ENCODE measurements around the gene TRIM47. TPM values are rescaled to one million over a fixed set of nuclear protein-coding genes. Genes with fewer than 3 reads are reported as not detected.
"Not testable (repeated sequence)": the region's sequence is repeated elsewhere in the genome, so short reads cannot be mapped to it uniquely, and the experiment has no call there.

Gene TRIM47
- total RNA-seq, 4 donors from 2014 or later, result 67.8 to 147 (median 81.9) TPM

GRCh38 chr17:75869282-75870141, 8.9 kb downstream of the TRIM47 start:
- no peak for TF ChIP-seq EP300 (IDR thresholded peaks at IDR 0.05)
- no peak for TF ChIP-seq CTCF (IDR thresholded peaks at IDR 0.05)
- no peak for TF ChIP-seq POLR2A (IDR thresholded peaks at IDR 0.05; ENCODE audit: low read depth)
- peak; percentile 52 to 74 for TF ChIP-seq POLR2AphosphoS5 (IDR thresholded peaks at IDR 0.05)
- intact Hi-C loops (cut with DNase I), result no loop called here
- H3K36me3 ChIP-seq, result peaks cover 6 to 11% (median 10%) of the 10 kb centered on the region in 4 donors
- WGBS, result 25% methylated on average over 9 of the region's 23 CpGs
- H3K27me3 ChIP-seq, result no peaks in the 10 kb centered on the region
- DNase-seq (ENCODE audit: extremely low spot score), result no peak
- H3K27ac ChIP-seq (replicated peaks in 1 of 4), result peak overlapping the region; percentile 97 to 99 (median 98)
- peaks cover 68 to 78% (median 77%) of the 10 kb centered on the region in 4 donors for H3K4me1 ChIP-seq
- H3K9me3 ChIP-seq, result no peaks in the 10 kb centered on the region
- H3K4me3 ChIP-seq, result peak overlapping the region; percentile 42 to 56 (median 44)

- H3K36me3 ChIP-seq; DNase-seq (ENCODE audit: extremely low spot score); H3K9me3 ChIP-seq; intact Hi-C loops (cut with DNase I); H3K27me3 ChIP-seq: not testable (repeated sequence)
- H3K27ac ChIP-seq (replicated peaks in 1 of 4), result peak overlapping the region; percentile 97 to 99 (median 98)
- H3K4me1 ChIP-seq, result peaks cover 67 to 78% (median 77%) of the 10 kb centered on the region in 4 donors
- WGBS, result 77% methylated on average over 12 of the region's 12 CpGs
- H3K4me3 ChIP-seq, result peak overlapping the region in 1 of 4 donors; percentile 43
These were observed 9.6 kb downstream of the TRIM47 start for GRCh38 chr17:75868730-75869281.

DNA sequence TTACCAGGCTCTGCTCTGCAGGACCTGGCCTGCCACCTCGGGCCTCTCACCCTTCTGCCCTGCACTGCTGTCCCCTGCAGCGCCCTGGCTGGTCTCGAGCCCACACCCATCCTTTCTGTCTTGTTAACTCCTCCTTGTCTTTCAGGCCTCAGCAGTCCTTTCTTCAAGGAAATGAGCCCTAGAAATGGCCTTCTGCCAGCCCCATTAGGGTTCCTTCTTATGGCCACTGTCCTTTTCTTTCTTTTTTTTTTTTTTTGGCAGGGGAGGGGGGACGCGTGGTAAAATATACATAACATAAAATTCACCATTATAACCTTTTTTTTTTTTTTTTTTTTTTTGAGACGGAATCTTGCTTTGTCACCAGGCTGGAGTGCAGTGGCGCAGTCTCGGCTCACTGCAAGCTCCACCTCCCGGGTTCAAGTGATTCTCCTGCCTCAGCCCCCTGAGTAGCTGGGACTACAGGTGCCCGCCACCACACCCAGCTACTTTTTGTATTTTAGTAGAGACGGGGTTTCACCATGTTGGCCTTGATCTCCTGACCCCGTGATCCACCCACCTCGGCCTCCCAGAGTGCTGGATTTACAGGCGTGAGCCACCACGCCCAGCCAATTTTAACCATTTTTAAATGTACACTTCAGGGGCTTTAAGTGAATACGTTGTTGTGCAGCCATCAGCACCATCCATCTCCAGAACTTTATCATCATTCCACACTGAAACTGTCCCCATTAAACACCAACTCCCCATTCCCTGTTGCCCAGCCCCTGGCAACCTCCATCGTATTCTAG, 12.8 kb downstream of the TRIM47 start:
- intact Hi-C loops (cut with DNase I); DNase-seq (ENCODE audit: extremely low spot score): not testable (repeated sequence)

DNA sequence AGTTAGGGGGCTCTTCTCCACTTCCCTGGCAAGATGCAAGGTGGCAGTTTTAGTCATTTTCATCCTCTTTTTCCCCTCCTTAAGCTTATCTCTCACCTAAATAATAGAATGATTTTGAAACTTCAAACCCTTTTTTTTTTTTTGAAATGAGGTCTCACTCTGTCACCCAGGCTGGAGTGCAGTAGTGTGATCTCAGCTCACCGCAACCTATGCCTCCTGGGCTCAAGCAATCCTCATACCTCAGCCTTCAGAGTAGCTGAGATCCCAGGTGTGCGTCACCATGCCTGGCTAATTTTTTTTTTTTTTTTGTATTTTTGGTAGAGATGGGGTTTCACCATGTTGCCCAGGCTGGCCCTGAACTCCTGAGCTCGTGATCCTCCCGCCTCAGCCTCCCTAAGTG, 13.5 kb downstream of the TRIM47 start:
- H3K36me3 ChIP-seq, result not testable (repeated sequence)

More for the DNA sequence above, 12.8 kb downstream of the TRIM47 start:
- 79% methylated on average over 17 of the region's 17 CpGs for whole genome bisulfite sequencing
- H3K27me3 ChIP-seq, H3K4me3 ChIP-seq, H3K9me3 ChIP-seq, H3K36me3 ChIP-seq: not testable (repeated sequence)
- Histone ChIP-seq H3K27ac (replicated peaks in 1 of 4) (peak overlapping the region; percentile 75 to 83 (median 81)), H3K4me1 (peaks cover 43 to 74% (median 72%) of the 10 kb centered on the region in 4 donors)

GRCh38 chr17:75864448-75864871, 13.9 kb downstream of the TRIM47 start:
- no peaks in the 10 kb centered on the region for H3K36me3 ChIP-seq
- H3K27me3 ChIP-seq, result no peaks in the 10 kb centered on the region
- intact Hi-C loops (cut with DNase I), result no loop called here
- no peak overlapping the region for H3K4me3 ChIP-seq
- H3K9me3 ChIP-seq, result no peaks in the 10 kb centered on the region
- peak overlapping the region; percentile 75 to 83 (median 81) for H3K27ac ChIP-seq (replicated peaks in 1 of 4)
- WGBS, result 21% methylated on average over 5 of the region's 8 CpGs
- no peak for DNase-seq (ENCODE audit: extremely low spot score)
- TF ChIP-seq CTCF (IDR thresholded peaks at IDR 0.05) (no peak), POLR2AphosphoS5 (IDR thresholded peaks at IDR 0.05) (peak; percentile 80 to 84), POLR2A (IDR thresholded peaks at IDR 0.05; ENCODE audit: low read depth) (no peak)
- H3K4me1 ChIP-seq, result peaks cover 36 to 62% (median 61%) of the 10 kb centered on the region in 4 donors

More for the DNA sequence above, 13.5 kb downstream of the TRIM47 start:
- DNase-seq (ENCODE audit: extremely low spot score); intact Hi-C loops (cut with DNase I); H3K4me3 ChIP-seq; H3K27me3 ChIP-seq; H3K9me3 ChIP-seq: not testable (repeated sequence)
- 75% methylated on average over 4 of the region's 4 CpGs for WGBS
- peaks cover 40 to 67% (median 65%) of the 10 kb centered on the region in 4 donors for H3K4me1 ChIP-seq
- peak overlapping the region; percentile 75 to 83 (median 81) for H3K27ac ChIP-seq (replicated peaks in 1 of 4)

- Histone ChIP-seq H3K4me1 (peaks cover 37 to 57% (median 48%) of the 10 kb centered on the region in 4 donors), H3K27me3 (no peaks in the 10 kb centered on the region), H3K4me3 (no peak overlapping the region), H3K27ac (replicated peaks in 1 of 4) (peak overlapping the region; percentile 75 to 83 (median 81)), H3K9me3 (no peaks in the 10 kb centered on the region), H3K36me3 (no peaks in the 10 kb centered on the region)
- WGBS, result 51% methylated on average over 9 of the region's 9 CpGs
- intact Hi-C loops (cut with DNase I), result no loop called here
- TF ChIP-seq POLR2AphosphoS5 (IDR thresholded peaks at IDR 0.05), result peak; percentile 89 to 91
- no peak for TF ChIP-seq EP300 (IDR thresholded peaks at IDR 0.05)
- DNase-seq (ENCODE audit: extremely low spot score), result no peak
These were observed 16.5 kb downstream of the TRIM47 start for GRCh38 chr17:75861927-75862317.

- H3K36me3 ChIP-seq; H3K27me3 ChIP-seq; DNase-seq (ENCODE audit: extremely low spot score); H3K9me3 ChIP-seq; H3K4me3 ChIP-seq; intact Hi-C loops (cut with DNase I): not testable (repeated sequence)
- H3K27ac ChIP-seq (replicated peaks in 1 of 4), result peak overlapping the region; percentile 55 to 63 (median 60)
- 91% methylated on average over 10 of the region's 10 CpGs for WGBS
- H3K4me1 ChIP-seq, result peaks cover 33 to 56% (median 49%) of the 10 kb centered on the region in 4 donors
These were observed 19.0 kb downstream of the TRIM47 start for GRCh38 chr17:75859358-75859757.

All from esophagus muscularis mucosa (tissue), 4 donors.